GM12891 (cell line): ENCODE measurements around the gene HTR3E.

Source experiments
- POLR2A ChIP-seq: IDR thresholded peaks from 2 replicates; pipeline ENCODE4 v1.6.1; 2011; ENCODE audit warnings: low read depth, low read length, control low read depth
- POLR2AphosphoS5 ChIP-seq: IDR thresholded peaks from 2 replicates; pipeline ENCODE4 v1.6.1; 2011; ENCODE audit warnings: low read depth, low read length, control low read depth
- SPI1 ChIP-seq: IDR thresholded peaks from 2 replicates; pipeline ENCODE4 v1.6.1; 2011; ENCODE audit warnings: low read depth, low read length, control low read depth
- TAF1 ChIP-seq: IDR thresholded peaks from 2 replicates; pipeline ENCODE4 v1.6.1; 2011; ENCODE audit warnings: low read depth, low read length, control low read depth

- TF ChIP-seq TAF1 = no peak
- no peak for TF ChIP-seq POLR2A
- no peak for TF ChIP-seq POLR2AphosphoS5
- no peak for TF ChIP-seq SPI1
Measured at GRCh38 chr3:184155644-184156521, 59.0 kb downstream of the HTR3E start.
